K562 (cell line): ENCODE data around the gene TRIM13. TPM values are rescaled to one million over a fixed set of nuclear protein-coding genes. Genes with fewer than 3 reads are reported as not detected.
A peak's percentile ranks its signal among the peaks of the same experiment; 100 is the strongest.

Source experiments
- CEBPG ChIP-seq, 3 experiments: fragments of 200-800 bp in 1 of 3; sonication (Bioruptor generic) in 1 of 3; sonication (generic) in 1 of 3; formaldehyde crosslinking in 1 of 3; IDR thresholded peaks in 2 of 3; conservative IDR thresholded peaks in 1 of 3; 2 replicates each; pipeline versions ENCODE4 v1.6.1 to v1.8.0; 2016 to 2022; ENCODE audit warnings: missing compliant biosample characterization in 2 of 3, missing genetic modification characterization in 2 of 3, mild to moderate bottlenecking in 1 of 3, missing genetic modification reagents in 1 of 3
- RCOR1 ChIP-seq, 2 experiments: IDR thresholded peaks; 2 replicates each; pipeline ENCODE4 v1.6.1; 2012; ENCODE audit warnings: low read depth in 2 of 2, low read length in 2 of 2, borderline replicate concordance in 1 of 2, improper control_type of control experiment in 1 of 2
- SOX6 ChIP-seq: fragments of 450-650 bp; IDR thresholded peaks from 2 replicates; pipeline ENCODE4 v1.6.1; 2014; ENCODE audit warnings: mild to moderate bottlenecking
- ZNF589 ChIP-seq: fragments of 200-800 bp; sonication (Bioruptor generic); IDR thresholded peaks from 2 replicates; pipeline ENCODE4 v1.6.1; 2016; ENCODE audit warnings: low read depth, missing genetic modification characterization, missing compliant biosample characterization
- polyA plus RNA-seq, 8 experiments: library from polyadenylated mRNA; depleted of rRNA in 4 of 8; stranded (reverse) in 5 of 8; unstranded in 3 of 8; fragments of >200 nt; fragmentation: Nextera tagmentation in 2 of 8; fragmentation: Illumina TruSeq in 1 of 8; extraction: Ambion mirVana in 2 of 8; extraction: Trizol in 1 of 8; gene quantifications; 2 replicates each; pipeline versions ENCODE4 v1.2.1 to v1.2.3, GENCODE V29; 2011 to 2014; ENCODE audit warnings: inconsistent platforms in 1 of 8, missing spikeins in 1 of 8
- total RNA-seq, 7 experiments: library from RNA; depleted of rRNA in 6 of 7; stranded (reverse); fragments of >200 nt in 6 of 7; fragmentation: Illumina TruSeq in 2 of 7; extraction: Trizol in 2 of 7; gene quantifications; 2 replicates each; pipeline versions ENCODE4 v1.2.1 to v1.2.3, GENCODE V29; 2011 to 2021; ENCODE audit warnings: low replicate concordance in 1 of 7
- TF ChIP-seq, protein P1 (sequence below): fragments of 450-650 bp; IDR thresholded peaks from 2 replicates; pipeline ENCODE4 v1.6.1; 2016; ENCODE audit warnings: missing biosample characterization, missing genetic modification characterization
- TF ChIP-seq, protein P2 (sequence below): fragments of 450-650 bp; IDR thresholded peaks from 2 replicates; pipeline ENCODE4 v1.6.1; 2016; ENCODE audit warnings: low read depth
- TF ChIP-seq, protein P3 (sequence below): fragments of 450-650 bp; IDR thresholded peaks from 2 replicates; pipeline ENCODE4 v1.6.1; 2017; ENCODE audit warnings: antibody characterized with exemption, mild to moderate bottlenecking
- TF ChIP-seq, protein P4 (sequence below): sonication (generic); formaldehyde crosslinking; IDR thresholded peaks from 2 replicates; pipeline ENCODE4 v1.8.1; 2023; ENCODE audit warnings: missing genetic modification reagents, mild to moderate bottlenecking, borderline replicate concordance

The TRIM13 gene
- total and polyA plus RNA-seq, 9 of the 15 experiments (the other 6 are each of a cell fraction or from before 2014, with no cell fraction given): 12.1 to 30.6 (median 17.8) TPM

DNA sequence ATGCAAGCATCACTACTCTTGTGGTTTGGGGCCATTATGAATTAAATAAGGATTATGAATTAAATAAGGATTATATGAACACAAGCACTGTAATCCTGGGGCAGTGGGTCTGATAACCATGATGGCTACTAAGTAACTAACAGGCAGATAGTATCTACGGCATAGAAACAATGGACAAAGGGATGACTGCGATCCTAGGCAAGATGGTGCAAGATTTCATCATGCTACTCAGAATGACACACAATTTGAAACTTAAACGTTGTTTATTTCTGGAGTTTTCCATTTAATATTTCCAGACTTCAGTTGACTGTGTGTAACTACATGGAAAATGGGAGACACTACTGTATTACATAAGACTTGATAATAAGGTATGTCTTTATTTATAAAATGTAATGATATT, 33.5 kb downstream of the TRIM13 start (continued):
- TF ChIP-seq, protein P1, sequence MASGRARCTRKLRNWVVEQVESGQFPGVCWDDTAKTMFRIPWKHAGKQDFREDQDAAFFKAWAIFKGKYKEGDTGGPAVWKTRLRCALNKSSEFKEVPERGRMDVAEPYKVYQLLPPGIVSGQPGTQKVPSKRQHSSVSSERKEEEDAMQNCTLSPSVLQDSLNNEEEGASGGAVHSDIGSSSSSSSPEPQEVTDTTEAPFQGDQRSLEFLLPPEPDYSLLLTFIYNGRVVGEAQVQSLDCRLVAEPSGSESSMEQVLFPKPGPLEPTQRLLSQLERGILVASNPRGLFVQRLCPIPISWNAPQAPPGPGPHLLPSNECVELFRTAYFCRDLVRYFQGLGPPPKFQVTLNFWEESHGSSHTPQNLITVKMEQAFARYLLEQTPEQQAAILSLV (tag): no peak
- TF ChIP-seq RCOR1 (IDR thresholded peaks at IDR 0.05; ENCODE audit: borderline replicate concordance in 1 of 2, low read depth in 2 of 2, low read length in 2 of 2): no peak
- TF ChIP-seq, protein P2, sequence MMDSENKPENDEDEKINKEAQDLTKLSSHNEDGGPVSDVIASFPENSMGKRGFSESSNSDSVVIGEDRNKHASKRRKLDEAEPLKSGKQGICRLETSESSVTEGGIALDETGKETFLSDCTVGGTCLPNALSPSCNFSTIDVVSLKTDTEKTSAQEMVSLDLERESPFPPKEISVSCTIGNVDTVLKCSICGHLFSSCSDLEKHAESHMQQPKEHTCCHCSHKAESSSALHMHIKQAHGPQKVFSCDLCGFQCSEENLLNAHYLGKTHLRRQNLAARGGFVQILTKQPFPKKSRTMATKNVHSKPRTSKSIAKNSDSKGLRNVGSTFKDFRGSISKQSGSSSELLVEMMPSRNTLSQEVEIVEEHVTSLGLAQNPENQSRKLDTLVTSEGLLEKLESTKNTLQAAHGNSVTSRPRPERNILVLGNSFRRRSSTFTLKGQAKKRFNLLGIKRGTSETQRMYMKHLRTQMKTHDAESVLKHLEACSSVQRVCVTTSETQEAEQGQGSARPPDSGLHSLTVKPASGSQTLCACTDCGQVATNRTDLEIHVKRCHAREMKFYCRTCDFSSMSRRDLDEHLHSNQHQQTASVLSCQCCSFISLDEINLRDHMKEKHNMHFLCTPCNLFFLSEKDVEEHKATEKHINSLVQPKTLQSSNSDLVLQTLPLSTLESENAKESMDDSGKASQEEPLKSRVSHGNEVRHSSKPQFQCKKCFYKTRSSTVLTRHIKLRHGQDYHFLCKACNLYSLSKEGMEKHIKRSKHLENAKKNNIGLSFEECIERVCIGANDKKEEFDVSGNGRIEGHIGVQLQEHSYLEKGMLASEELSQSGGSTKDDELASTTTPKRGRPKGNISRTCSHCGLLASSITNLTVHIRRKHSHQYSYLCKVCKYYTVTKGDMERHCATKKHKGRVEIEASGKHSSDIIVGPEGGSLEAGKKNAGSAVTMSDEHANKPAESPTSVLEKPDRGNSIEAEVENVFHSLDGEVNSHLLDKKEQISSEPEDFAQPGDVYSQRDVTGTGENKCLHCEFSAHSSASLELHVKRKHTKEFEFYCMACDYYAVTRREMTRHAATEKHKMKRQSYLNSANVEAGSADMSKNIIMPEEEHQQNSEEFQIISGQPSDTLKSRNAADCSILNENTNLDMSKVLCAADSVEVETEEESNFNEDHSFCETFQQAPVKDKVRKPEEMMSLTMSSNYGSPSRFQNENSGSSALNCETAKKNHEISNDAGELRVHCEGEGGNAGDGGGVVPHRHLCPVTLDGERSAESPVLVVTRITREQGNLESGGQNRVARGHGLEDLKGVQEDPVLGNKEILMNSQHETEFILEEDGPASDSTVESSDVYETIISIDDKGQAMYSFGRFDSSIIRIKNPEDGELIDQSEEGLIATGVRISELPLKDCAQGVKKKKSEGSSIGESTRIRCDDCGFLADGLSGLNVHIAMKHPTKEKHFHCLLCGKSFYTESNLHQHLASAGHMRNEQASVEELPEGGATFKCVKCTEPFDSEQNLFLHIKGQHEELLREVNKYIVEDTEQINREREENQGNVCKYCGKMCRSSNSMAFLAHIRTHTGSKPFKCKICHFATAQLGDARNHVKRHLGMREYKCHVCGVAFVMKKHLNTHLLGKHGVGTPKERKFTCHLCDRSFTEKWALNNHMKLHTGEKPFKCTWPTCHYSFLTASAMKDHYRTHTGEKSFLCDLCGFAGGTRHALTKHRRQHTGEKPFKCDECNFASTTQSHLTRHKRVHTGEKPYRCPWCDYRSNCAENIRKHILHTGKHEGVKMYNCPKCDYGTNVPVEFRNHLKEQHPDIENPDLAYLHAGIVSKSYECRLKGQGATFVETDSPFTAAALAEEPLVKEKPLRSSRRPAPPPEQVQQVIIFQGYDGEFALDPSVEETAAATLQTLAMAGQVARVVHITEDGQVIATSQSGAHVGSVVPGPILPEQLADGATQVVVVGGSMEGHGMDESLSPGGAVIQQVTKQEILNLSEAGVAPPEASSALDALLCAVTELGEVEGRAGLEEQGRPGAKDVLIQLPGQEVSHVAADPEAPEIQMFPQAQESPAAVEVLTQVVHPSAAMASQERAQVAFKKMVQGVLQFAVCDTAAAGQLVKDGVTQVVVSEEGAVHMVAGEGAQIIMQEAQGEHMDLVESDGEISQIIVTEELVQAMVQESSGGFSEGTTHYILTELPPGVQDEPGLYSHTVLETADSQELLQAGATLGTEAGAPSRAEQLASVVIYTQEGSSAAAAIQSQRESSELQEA: no peak
- TF ChIP-seq CEBPG (CRISPR knock-in tag; IDR thresholded peaks at IDR 0.05): peak; percentile 91
- peak; percentile 84 to 94 for TF ChIP-seq CEBPG (tag; conservative IDR thresholded peaks at IDR 0.05 in 1 of 2, IDR thresholded peaks at IDR 0.05 in 1 of 2)
- TF ChIP-seq ZNF589 (CRISPR knock-in tag): no peak
- TF ChIP-seq, protein P3, sequence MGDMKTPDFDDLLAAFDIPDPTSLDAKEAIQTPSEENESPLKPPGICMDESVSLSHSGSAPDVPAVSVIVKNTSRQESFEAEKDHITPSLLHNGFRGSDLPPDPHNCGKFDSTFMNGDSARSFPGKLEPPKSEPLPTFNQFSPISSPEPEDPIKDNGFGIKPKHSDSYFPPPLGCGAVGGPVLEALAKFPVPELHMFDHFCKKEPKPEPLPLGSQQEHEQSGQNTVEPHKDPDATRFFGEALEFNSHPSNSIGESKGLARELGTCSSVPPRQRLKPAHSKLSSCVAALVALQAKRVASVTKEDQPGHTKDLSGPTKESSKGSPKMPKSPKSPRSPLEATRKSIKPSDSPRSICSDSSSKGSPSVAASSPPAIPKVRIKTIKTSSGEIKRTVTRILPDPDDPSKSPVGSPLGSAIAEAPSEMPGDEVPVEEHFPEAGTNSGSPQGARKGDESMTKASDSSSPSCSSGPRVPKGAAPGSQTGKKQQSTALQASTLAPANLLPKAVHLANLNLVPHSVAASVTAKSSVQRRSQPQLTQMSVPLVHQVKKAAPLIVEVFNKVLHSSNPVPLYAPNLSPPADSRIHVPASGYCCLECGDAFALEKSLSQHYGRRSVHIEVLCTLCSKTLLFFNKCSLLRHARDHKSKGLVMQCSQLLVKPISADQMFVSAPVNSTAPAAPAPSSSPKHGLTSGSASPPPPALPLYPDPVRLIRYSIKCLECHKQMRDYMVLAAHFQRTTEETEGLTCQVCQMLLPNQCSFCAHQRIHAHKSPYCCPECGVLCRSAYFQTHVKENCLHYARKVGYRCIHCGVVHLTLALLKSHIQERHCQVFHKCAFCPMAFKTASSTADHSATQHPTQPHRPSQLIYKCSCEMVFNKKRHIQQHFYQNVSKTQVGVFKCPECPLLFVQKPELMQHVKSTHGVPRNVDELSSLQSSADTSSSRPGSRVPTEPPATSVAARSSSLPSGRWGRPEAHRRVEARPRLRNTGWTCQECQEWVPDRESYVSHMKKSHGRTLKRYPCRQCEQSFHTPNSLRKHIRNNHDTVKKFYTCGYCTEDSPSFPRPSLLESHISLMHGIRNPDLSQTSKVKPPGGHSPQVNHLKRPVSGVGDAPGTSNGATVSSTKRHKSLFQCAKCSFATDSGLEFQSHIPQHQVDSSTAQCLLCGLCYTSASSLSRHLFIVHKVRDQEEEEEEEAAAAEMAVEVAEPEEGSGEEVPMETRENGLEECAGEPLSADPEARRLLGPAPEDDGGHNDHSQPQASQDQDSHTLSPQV: 0 out of 2 replicates have a peak, but pooled peaks have one; percentile 39
- TF ChIP-seq, protein P4, sequence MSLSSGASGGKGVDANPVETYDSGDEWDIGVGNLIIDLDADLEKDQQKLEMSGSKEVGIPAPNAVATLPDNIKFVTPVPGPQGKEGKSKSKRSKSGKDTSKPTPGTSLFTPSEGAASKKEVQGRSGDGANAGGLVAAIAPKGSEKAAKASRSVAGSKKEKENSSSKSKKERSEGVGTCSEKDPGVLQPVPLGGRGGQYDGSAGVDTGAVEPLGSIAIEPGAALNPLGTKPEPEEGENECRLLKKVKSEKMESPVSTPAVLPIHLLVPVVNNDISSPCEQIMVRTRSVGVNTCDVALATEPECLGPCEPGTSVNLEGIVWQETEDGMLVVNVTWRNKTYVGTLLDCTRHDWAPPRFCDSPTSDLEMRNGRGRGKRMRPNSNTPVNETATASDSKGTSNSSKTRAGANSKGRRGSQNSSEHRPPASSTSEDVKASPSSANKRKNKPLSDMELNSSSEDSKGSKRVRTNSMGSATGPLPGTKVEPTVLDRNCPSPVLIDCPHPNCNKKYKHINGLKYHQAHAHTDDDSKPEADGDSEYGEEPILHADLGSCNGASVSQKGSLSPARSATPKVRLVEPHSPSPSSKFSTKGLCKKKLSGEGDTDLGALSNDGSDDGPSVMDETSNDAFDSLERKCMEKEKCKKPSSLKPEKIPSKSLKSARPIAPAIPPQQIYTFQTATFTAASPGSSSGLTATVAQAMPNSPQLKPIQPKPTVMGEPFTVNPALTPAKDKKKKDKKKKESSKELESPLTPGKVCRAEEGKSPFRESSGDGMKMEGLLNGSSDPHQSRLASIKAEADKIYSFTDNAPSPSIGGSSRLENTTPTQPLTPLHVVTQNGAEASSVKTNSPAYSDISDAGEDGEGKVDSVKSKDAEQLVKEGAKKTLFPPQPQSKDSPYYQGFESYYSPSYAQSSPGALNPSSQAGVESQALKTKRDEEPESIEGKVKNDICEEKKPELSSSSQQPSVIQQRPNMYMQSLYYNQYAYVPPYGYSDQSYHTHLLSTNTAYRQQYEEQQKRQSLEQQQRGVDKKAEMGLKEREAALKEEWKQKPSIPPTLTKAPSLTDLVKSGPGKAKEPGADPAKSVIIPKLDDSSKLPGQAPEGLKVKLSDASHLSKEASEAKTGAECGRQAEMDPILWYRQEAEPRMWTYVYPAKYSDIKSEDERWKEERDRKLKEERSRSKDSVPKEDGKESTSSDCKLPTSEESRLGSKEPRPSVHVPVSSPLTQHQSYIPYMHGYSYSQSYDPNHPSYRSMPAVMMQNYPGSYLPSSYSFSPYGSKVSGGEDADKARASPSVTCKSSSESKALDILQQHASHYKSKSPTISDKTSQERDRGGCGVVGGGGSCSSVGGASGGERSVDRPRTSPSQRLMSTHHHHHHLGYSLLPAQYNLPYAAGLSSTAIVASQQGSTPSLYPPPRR (CRISPR knock-in tag): no peak
- TF ChIP-seq SOX6: peak; percentile 94
